Measurements from ENCODE around the gene ATXN7L3B.
"Not testable (repeated sequence)": the region's sequence is repeated elsewhere in the genome, so short reads cannot be mapped to it uniquely, and the experiment has no call there.

The ATXN7L3B gene, protein sequence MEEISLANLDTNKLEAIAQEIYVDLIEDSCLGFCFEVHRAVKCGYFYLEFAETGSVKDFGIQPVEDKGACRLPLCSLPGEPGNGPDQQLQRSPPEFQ

DNA sequence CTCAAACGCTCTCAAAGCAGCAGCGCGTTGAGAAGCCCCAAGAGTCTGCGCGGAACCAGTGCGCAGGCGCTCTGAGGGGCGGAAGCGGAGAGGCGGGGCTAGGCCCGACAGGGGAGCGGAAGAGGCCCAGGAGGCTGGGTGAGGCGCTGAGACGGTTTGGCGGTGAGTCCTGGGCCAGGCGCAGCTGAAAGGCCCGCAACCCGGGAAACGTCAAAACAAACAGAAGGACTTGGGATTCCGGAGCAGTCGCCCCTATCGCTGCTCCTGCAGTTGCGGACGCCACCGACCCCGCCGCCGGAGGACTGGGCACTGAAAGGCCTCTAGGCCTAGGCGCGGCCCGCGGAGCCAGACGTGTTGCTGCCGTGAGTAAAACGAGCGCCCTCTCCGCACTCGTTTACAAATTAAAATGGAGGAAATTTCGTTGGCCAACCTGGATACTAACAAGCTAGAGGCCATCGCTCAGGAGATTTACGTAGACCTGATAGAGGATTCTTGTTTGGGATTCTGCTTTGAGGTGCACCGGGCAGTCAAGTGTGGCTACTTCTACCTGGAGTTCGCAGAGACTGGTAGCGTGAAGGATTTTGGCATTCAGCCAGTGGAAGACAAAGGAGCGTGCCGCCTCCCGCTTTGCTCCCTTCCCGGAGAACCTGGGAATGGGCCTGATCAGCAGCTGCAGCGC, at the start of gene ATXN7L3B:
TSS of gene ATXN7L3B (plus strand) at position 129 of the 679 bp plus-strand sequence. CDS start at position 407, 278 bp downstream.
- in situ Hi-C loops (cut with HindIII; ENCODE audit: low sequenced_read_pairs), result no loop called here

DNA sequence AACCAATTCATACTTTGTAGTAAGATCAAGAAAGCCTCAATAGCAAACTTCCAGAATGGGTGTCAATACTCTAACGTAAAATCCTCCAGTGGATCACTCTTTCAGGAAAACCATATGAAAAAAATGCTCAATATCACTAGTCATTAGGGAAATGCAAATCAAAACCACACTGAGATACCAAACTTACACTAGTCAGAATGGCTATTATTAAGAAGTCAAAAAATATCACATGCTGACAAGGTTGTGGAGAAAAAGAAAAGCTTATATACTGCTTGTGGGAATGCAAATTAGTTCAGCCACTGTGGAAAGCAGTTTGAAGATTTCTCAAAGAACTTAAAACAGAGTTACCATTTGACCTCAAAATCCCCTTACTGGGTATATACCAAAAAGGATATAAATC, 49.5 kb upstream of the ATXN7L3B start:
- in situ Hi-C loops (cut with HindIII; ENCODE audit: low sequenced_read_pairs), result no loop called here

DNA sequence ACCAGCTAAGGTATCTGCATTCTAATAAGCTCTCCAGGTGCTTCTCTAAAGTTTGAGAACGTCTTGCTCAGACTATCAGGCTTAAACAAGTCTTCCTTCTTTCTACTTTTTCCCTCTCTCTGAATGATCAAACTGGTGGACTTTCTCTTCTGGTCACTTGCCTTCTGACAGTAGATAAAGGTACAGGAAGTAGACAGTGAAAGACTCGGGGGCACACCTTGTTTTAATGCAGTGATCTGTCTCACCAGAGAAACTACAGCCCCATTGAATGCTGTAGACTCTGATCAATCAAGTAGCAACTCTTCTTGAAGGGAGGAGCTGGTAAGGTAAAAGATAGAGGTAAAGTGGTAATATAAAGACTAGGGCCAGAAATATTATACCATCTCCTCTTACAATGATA, 48.1 kb upstream of the ATXN7L3B start:
- in situ Hi-C loops (cut with HindIII; ENCODE audit: low sequenced_read_pairs), result no loop called here

DNA sequence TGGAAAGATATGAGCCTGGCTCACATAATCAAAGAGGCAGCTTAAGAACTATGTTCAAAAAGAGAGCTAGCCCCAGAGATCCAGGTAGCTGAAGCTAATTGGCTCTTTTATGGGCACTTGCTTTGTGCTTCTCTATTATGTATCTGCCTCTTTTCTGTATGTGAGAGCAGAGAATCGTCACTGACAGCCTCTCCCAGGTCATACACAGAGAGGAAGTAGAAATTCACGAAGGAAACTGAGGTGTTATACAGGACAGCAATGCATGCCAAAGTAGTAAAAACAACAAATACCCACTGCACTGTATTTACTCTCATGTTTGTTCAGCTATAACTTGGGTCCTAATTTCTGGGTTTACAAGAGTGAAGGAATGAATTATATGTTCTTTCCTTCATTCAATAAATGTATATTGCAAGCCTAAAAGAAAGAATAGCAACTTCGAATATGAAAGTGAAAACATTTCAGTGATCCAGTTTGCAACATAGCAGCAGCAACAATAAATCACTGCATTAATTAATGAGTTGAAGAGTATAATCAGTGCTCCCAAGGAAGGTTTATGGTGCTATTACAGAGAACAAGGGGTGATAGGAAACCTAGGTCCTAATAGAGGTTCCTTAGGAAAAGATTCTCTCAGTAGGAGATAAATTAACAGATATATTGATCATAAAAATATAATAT, 47.1 kb upstream of the ATXN7L3B start:
- in situ Hi-C loops (cut with HindIII; ENCODE audit: low sequenced_read_pairs), result no loop called here

DNA sequence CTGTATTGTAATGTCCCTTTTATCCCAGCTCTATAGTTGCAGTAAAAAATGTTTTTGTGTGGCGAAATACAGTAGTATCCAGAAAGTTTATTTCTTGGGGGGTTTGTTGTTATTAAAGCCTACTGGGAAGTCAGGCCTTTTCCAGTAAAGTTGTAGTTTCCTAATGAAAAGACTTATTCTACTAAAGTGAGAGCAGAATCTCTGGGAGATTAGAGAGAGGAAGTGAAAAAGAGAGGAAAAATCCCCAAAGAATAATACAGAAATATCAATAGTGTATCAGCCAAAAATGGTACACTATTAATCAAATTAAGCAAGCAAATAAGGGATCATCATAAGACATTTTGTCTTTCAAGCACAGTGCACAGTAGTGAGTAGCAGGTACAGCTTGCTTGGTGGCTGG, 46.3 kb upstream of the ATXN7L3B start:
- in situ Hi-C loops (cut with HindIII; ENCODE audit: low sequenced_read_pairs), result no loop called here

DNA sequence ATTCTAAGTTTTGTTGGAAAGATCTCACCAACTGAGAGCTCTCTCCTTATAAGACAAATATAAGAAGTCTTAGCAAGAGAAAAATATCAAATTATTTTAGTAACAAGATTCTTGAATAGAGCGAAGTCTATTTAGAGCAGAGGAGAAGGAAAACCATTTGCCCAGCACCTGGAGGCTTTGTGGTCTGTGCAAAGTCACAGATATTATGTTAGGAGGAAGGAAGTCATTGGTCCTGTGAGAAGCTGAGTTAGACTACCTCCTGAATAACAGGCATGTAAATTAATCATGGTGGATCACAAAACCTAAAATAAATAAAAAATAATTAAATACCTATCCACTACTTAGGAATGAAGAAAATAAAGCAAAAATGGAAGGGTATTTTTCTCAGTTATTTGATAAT, 38.4 kb upstream of the ATXN7L3B start:
- in situ Hi-C loops (cut with HindIII; ENCODE audit: low sequenced_read_pairs), result no loop called here

DNA sequence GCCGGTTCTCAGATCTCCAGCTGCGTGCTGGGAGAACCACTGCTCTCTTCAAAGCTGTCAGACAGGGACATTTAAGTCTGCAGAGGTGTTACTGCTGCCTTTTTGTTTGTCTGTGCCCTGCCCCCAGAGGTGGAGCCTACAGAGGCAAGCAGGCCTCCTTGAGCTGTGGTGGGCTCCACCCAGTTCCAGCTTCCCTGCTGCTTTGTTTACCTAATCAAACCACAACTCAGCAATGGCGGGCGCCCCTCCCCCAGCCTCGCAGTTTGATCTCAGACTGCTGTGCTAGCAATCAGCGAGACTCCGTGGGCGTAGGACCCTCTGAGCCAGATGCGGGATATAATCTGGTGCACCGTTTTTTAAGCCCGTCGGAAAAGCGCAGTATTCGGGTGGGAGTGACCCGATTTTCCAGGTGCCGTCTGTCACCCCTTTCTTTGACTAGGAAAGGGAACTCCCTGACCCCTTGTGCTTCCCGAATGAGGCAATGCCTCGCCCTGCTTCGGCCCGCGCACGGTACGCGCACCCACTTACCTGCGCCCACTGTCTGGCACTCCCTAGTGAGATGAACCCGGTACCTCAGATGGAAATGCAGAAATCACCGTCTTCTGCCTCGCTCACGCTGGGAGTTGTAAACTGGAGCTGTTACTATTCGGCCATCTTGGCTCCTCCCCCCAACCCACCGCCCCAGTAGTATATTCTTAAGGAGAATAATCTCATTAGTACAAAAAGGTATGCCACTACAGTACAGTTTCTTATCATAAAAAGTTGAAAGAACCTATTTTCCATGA, 28.6 kb upstream of the ATXN7L3B start:
- in situ Hi-C loops (cut with HindIII; ENCODE audit: low sequenced_read_pairs), result not testable (repeated sequence)

DNA sequence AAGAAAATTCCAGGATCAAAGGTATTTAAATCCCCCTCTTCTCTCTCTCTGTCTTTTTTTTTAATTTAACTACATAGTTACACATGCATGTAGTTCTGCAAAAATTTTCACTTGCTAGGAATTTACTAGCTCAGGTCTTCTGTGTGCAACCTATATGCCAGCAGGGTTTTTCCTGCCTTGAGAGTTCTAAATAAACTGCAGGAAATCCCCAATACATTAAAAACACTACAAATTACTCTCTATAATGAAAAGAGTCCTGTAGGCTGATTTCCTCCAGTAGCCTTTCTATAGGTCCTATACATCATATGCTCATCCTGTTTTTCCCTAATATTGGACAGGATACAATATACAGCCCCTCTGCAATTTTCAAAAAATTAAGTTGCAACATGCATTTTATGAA, 27.7 kb upstream of the ATXN7L3B start:
- in situ Hi-C loops (cut with HindIII; ENCODE audit: low sequenced_read_pairs), result no loop called here

DNA sequence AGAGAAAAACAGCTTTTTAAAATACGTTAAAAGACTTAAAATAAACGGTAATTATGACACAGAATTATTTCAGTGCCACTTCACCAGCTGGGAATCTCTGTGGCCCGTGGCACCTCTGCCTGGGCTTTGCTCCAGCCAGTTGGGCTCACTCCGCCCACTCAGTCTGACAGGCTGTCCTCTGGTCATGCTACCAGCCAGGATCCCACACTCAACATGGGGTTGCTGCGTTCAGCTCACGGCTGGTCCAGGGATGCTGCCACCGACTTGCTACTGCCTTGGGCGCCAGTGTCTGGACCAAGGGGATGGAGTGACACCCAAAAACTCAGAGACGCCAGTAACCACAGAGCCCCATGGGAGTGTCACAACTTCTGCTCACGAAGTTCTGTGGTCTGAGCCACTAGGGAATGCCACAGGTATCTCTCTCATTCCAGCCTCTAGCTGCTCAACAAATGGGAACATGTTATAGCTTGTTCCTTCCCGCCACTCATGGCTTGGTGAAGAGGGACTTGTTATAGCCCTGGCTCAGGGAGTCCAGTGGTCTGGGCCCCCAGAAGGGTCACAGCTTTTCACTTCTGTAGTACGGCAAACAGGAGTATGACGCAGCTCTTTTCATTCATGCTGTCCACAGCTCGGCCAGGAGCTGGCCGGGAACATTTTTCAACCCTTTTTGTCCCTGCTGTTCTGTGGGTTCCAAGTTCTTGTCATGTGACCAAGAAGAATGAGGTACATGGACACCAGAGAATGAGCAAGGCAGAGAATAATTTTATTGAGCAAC, 23.4 kb upstream of the ATXN7L3B start:
- in situ Hi-C loops (cut with HindIII; ENCODE audit: low sequenced_read_pairs), result no loop called here

DNA sequence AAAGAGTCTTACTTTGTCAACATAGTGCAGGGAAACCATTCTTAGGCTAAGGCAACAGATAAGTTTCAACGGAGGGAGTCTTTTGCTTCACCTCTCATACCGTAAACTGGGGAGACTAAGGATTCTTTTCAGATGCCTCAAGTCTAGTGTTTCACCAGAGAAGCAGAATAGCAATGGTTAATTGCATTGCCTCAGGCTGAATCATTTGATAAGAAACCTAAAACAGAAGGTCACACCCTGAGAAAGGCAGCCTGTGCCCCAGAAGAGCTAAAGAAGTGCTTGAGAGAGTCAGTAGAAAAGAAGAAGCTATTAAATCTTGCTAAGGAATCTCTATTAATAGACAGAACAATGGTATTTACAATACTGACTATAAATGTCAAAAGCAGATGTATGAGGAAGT, 21.8 kb upstream of the ATXN7L3B start:
- in situ Hi-C loops (cut with HindIII; ENCODE audit: low sequenced_read_pairs), result no loop called here

DNA sequence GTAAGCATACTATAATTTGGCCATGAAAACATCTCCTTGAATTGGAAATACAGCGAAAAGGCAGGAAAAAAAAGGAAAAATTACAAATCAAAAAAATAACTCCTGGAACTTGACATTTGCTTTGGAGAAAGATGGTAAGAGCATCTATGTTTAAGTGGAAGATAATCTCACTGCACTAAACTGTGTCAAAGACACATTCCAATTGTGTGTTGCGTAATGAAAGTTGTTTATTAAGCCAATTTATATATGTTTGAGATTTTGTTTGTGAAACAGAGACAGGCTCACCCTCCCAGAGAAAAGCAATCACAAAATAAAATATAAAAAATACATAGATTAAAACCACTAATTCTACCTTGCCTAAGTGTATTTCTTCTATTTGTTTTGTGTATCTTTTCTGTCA, 11.1 kb upstream of the ATXN7L3B start:
- in situ Hi-C loops (cut with HindIII; ENCODE audit: low sequenced_read_pairs), result no loop called here

DNA sequence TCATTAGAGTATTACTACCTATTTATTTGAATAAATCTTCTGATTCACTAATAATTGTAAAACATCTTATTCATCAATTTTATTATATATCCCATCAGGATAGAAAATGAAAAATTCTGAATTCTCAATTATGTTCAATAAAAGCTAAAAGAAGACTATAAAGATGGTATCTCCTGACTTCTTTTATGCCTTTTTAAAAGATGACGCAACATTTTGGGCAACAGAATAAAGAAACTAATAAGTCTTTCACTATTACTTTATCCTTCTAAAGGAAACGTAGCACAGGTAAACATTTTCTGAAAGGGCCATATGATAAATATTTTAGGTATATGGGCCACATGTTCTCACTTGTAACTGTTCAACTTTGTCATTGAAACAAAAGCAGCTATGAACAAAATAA, 10.1 kb upstream of the ATXN7L3B start:
- in situ Hi-C loops (cut with HindIII; ENCODE audit: low sequenced_read_pairs), result no loop called here

DNA sequence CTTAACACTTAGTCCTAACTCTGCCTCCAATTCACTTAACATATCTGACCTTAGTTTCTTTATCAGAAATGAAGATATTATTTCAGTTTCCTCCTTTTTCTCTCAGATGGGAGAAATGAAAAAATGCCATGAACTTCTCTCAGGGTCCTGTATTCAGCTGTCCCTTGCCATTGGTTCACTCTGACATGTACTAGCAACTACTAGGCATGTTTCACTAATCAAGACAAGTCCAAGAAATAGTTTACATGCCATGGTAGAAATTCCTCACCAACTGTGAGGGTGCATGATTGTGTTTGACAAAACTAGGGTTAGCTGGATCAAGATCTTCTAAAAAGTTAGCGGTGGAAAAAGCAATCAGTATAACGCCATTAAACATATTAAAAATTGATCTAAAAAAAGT, 7.0 kb upstream of the ATXN7L3B start:
- in situ Hi-C loops (cut with HindIII; ENCODE audit: low sequenced_read_pairs), result no loop called here

DNA sequence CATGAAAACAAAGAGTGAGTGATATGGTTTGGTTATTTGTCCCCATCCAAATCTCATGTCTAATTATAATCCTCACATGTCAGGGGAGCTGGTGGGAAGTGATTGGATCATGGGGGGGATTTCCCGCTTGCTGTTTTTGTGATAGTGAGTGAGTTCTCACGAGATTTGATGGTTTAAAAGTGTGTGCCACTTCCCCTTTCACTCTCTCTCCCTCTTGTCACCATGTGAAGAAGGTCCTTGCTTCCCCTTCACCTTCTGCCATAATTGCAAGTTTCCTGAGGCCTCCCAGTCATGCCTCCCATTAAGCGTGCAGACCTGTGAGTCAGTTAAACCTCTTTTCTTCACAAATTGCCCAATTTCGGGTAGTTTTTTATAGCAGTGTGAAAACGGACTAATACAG, 2.1 kb upstream of the ATXN7L3B start:
- in situ Hi-C loops (cut with HindIII; ENCODE audit: low sequenced_read_pairs), result no loop called here

DNA sequence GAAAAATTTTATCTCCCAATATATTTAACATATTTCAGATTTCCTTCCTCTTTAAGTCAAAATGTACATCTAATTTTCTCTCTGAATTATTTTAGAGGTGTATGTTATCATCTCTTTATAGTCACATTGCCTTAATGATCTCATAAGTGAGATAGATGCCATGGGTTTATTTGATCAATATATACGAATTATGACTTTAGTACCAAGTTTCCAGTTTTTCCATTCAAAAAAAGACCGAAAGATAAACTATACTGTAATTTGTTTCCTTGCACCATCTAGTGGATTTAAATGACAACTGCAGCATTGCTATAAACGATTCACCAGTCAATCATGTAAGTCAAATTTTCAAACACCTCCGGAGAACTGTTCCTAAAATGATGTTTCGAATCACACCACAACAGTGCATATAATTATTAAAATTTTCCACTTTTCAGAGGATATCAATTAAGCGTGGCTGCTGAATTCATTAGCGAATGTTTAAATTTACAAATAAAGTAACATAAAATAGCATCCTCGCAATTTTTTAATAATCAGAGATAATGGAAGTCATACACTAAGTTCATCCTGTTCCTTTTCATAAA, 419 bp upstream of the ATXN7L3B start:
- in situ Hi-C loops (cut with HindIII; ENCODE audit: low sequenced_read_pairs), result no loop called here

DNA sequence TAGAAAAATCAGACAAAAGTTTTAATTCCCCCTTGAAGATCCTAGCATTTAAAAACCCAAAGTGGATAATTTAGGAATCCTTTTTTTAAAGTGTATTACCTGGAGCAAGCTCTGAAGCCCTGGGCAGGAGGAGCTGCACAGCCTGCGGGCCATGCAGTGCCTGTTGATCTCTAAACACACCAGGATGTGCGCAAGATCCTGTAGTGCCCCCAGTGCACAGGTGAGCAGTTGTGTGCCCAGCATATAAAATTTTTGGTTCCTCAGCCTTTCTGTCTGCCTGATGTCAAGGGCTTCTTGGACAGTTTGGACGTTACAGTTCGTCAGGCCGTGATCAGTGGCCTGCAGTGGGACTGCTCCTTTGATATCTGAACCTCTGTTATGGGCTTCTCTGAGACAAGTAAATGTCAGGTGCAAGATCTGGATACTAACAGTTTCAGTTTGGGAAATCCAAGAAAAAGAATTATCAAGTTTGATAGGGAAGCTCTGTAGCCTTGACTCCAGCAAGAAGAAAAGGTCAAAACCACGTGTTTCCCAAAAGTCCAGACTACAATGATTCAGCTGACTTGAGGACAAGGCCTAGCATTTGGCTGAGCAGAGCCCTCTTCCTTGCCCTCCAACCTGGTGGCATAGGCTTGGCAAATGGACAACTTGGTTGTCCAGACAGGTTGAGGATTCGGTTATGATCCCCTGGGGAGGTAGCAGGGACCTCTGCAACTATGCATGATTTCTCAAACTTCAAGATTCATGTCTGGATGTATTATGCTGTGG, 1.0 kb downstream of the ATXN7L3B start:
- in situ Hi-C loops (cut with HindIII; ENCODE audit: low sequenced_read_pairs), result no loop called here

DNA sequence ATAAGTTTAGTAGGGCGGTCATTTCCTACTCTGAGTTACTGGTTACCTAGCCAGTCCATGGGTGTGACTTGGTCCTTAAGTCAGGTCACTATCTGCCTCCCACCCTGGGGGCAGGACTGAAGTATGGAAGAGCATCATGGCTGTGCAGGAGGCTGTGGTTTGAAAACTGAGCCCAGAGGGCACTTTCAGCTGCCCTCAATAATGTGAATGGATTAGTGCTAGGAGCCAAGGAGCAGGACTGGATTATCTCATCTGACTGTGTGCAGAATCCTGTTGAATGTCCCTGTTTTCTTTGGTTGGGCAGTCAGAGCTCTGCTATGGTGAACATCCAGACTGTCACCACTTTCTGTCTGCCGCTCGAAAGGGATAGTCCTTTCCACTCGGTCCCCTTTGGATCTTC, 1.6 kb downstream of the ATXN7L3B start:
- in situ Hi-C loops (cut with HindIII; ENCODE audit: low sequenced_read_pairs), result no loop called here

DNA sequence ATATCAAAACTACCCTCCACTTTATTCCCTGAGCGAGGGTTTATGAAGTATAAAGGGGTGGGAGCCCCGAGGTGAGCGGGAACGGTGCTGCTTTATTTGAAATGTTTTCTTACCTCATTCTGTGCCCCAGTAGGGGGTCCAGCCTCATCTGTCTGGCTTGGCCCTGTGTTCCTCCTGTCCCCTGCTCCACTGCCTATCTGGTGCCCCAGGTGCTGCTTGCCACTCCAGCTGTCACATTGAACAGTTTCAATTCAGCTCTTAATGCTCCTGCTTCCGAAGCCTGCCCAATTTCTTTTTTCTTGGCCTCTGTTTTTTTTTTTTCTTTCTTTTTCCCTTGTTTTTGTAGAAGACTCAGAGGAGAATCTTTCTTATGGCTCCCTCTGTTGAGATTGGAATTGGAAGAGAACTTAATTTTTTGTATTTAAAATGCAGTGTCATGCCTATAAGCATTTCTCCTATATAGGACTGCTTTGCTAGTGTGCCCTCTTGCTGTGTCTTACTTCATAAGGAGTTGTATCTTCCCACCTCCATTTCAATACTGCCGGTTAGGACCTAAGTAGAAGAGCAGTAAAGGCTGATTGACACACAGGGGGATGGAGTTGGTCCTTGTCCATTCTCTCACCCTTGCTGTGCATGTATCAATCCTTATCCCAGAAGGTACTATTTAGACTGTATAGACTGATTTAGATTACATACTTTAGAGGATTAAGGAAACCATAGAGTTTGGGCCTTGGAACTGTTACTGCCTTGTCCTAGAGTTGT, 2.3 kb downstream of the ATXN7L3B start:
- in situ Hi-C loops (cut with HindIII; ENCODE audit: low sequenced_read_pairs), result no loop called here

DNA sequence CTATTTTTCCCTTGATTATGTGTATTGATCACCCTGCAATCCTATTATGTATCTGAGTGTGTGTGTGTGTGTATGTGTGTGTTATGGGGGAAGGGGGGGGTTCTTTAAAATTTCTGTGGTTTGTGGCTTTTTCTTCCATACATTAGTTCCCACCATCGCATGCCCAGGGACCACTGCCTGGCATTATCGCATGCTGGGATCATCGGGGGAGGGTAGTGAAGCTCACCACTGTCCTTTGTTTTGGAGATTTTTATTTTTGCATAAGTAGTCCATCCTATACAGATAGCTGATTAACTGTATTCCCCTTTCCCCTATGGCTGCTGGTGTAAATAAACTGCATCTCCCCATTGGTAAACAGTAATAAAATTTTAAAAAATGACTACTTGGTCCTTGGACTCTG, 3.4 kb downstream of the ATXN7L3B start:
- in situ Hi-C loops (cut with HindIII; ENCODE audit: low sequenced_read_pairs), result no loop called here

Data from DLD1 (cell line).